Suprapubic skin (tissue), 4 donors: ENCODE measurements around the gene DDX19B. TPM values are rescaled to one million over a fixed set of nuclear protein-coding genes. Genes with fewer than 3 reads are reported as not detected.
"Not testable (repeated sequence)": the region's sequence is repeated elsewhere in the genome, so short reads cannot be mapped to it uniquely, and the experiment has no call there.

ENCODE experiments used
- DNase-seq, 2 donors: peaks; one replicate each; pipeline ENCODE4 v3.0.0-alpha.2; 2019; ENCODE audit warnings: low spot score in 2 of 2
- H3K27ac ChIP-seq: fragments of 200-600 bp; sonication (generic); one replicate; pipeline ENCODE4 v1.5.1; 2019
- H3K27me3 ChIP-seq: fragments of 200-600 bp; sonication (generic); one replicate; pipeline ENCODE4 v1.5.1; 2019
- H3K36me3 ChIP-seq: fragments of 200-600 bp; sonication (generic); one replicate; pipeline ENCODE4 v1.5.1; 2019
- H3K4me1 ChIP-seq: fragments of 200-600 bp; sonication (generic); one replicate; pipeline ENCODE4 v1.5.1; 2019
- H3K4me3 ChIP-seq: fragments of 200-600 bp; sonication (generic); one replicate; pipeline ENCODE4 v1.5.1; 2019; ENCODE audit warnings: mild to moderate bottlenecking
- H3K9me3 ChIP-seq: fragments of 200-600 bp; sonication (generic); one replicate; pipeline ENCODE4 v1.5.1; 2019
- CTCF ChIP-seq, 2 donors: fragments of 200-600 bp in 1 of 2; fragments of 450-650 bp in 1 of 2; sonication (generic) in 1 of 2; IDR thresholded peaks; one replicate each; pipeline ENCODE4 v1.5.1; 2016 to 2019; ENCODE audit warnings: antibody characterized with exemption in 2 of 2, mild to moderate bottlenecking in 1 of 2, moderate library complexity in 1 of 2
- EP300 ChIP-seq: sonication (generic); formaldehyde crosslinking; IDR thresholded peaks from one replicate; pipeline ENCODE4 v1.6.1; 2017; ENCODE audit warnings: antibody characterized with exemption
- POLR2A ChIP-seq, 2 donors: fragments of 450-650 bp; IDR thresholded peaks; one replicate each; pipeline ENCODE4 v1.6.1; 2017; ENCODE audit warnings: antibody characterized with exemption in 2 of 2, mild to moderate bottlenecking in 2 of 2, moderate library complexity in 2 of 2
- POLR2AphosphoS5 ChIP-seq, 3 donors: sonication (generic); formaldehyde crosslinking; IDR thresholded peaks; one replicate each; pipeline ENCODE4 v1.6.1; 2017; ENCODE audit warnings: antibody characterized with exemption in 3 of 3
- WGBS: methylation state at CpG from one replicate; pipeline ENCODE4 v1.1.5; 2018; 5-methylcytosine and 5-hydroxymethylcytosine counted together
- total RNA-seq, 4 donors: library from RNA; depleted of rRNA; stranded (reverse); fragments of >200 nt; gene quantifications; one replicate each; pipeline ENCODE4 v1.1.0, GENCODE V29; 2016

The DDX19B gene
- total RNA-seq, 4 donors from 2014 or later, result 31.9 to 58.6 (median 43.6) TPM

GRCh38 chr16:70258946-70259345 lies 40.0 kb upstream of the DDX19B start:
- Histone ChIP-seq H3K27ac (no peak overlapping the region), H3K9me3 (no peaks in the 10 kb centered on the region), H3K36me3 (peaks cover 96% of the 10 kb centered on the region), H3K27me3 (no peaks in the 10 kb centered on the region), H3K4me1 (no peaks in the 10 kb centered on the region), H3K4me3 (no peak overlapping the region)
- TF ChIP-seq POLR2A (IDR thresholded peaks at IDR 0.05) (no peak), CTCF (IDR thresholded peaks at IDR 0.05) (no peak), POLR2AphosphoS5 (IDR thresholded peaks at IDR 0.05) (no peak), EP300 (no peak)
- peak in 1 of 2 donors; percentile 24 for DNase-seq
- 99% methylated on average over 10 of the region's 10 CpGs for WGBS

GRCh38 chr16:70259903-70260302 lies 39.1 kb upstream of the DDX19B start:
- WGBS, result 94% methylated on average over 6 of the region's 6 CpGs

GRCh38 chr16:70267516-70267915 lies 31.5 kb upstream of the DDX19B start:
- no peaks in the 10 kb centered on the region for H3K27me3 ChIP-seq
- DNase-seq, result peak in 1 of 2 donors; percentile 34
- peaks cover 99% of the 10 kb centered on the region for H3K36me3 ChIP-seq
- H3K4me1 ChIP-seq, result no peaks in the 10 kb centered on the region
- H3K9me3 ChIP-seq, result no peaks in the 10 kb centered on the region
- 41% methylated on average over 6 of the region's 6 CpGs for WGBS
- TF ChIP-seq CTCF (IDR thresholded peaks at IDR 0.05) (peak; percentile 24 to 52), POLR2A (IDR thresholded peaks at IDR 0.05) (no peak)
- no peak overlapping the region for H3K4me3 ChIP-seq
- H3K27ac ChIP-seq, result no peak overlapping the region

More at GRCh38 chr16:70259903-70260302, 39.1 kb upstream of the DDX19B start:
- not testable (repeated sequence) for H3K9me3 ChIP-seq, H3K4me3 ChIP-seq, H3K4me1 ChIP-seq, H3K27me3 ChIP-seq, DNase-seq, H3K27ac ChIP-seq
- peaks cover 96% of the 10 kb centered on the region for H3K36me3 ChIP-seq

GRCh38 chr16:70267922-70268321 lies 31.1 kb upstream of the DDX19B start:
- H3K27me3 ChIP-seq, H3K4me1 ChIP-seq, H3K4me3 ChIP-seq, DNase-seq, H3K9me3 ChIP-seq, H3K27ac ChIP-seq: not testable (repeated sequence)
- WGBS, result 95% methylated on average over 10 of the region's 10 CpGs
- peaks cover 99% of the 10 kb centered on the region for H3K36me3 ChIP-seq

- WGBS, result 85% methylated on average over 10 of the region's 12 CpGs
- Histone ChIP-seq H3K27me3 (no peaks in the 10 kb centered on the region), H3K36me3 (peaks cover 97% of the 10 kb centered on the region), H3K4me1 (no peaks in the 10 kb centered on the region), H3K9me3 (no peaks in the 10 kb centered on the region), H3K4me3 (no peak overlapping the region), H3K27ac (no peak overlapping the region)
- DNase-seq, result no peak
- no peak for TF ChIP-seq POLR2AphosphoS5 (IDR thresholded peaks at IDR 0.05)
- no peak for TF ChIP-seq CTCF (IDR thresholded peaks at IDR 0.05)
- TF ChIP-seq POLR2A (IDR thresholded peaks at IDR 0.05), result no peak
- TF ChIP-seq EP300, result no peak
These were observed 29.5 kb upstream of the DDX19B start for GRCh38 chr16:70269471-70269870.

GRCh38 chr16:70270176-70270575 lies 28.8 kb upstream of the DDX19B start:
- WGBS, result 92% methylated on average over 3 of the region's 3 CpGs
- DNase-seq, result no peak
- peaks cover 97% of the 10 kb centered on the region for H3K36me3 ChIP-seq
- no peaks in the 10 kb centered on the region for H3K4me1 ChIP-seq
- TF ChIP-seq EP300 (no peak), POLR2A (IDR thresholded peaks at IDR 0.05) (no peak), CTCF (IDR thresholded peaks at IDR 0.05) (no peak), POLR2AphosphoS5 (IDR thresholded peaks at IDR 0.05) (no peak)
- no peaks in the 10 kb centered on the region for H3K27me3 ChIP-seq
- H3K27ac ChIP-seq, result no peak overlapping the region
- no peaks in the 10 kb centered on the region for H3K9me3 ChIP-seq
- no peak overlapping the region for H3K4me3 ChIP-seq
